AML-193 (cell line): ENCODE results near the gene MGAT5.

ENCODE experiments used
- DNase-seq, 2 experiments: peaks; one replicate each; lab custom pipeline; 2025; lab: John Stamatoyannopoulos, UW

The MGAT5 gene

DNA sequence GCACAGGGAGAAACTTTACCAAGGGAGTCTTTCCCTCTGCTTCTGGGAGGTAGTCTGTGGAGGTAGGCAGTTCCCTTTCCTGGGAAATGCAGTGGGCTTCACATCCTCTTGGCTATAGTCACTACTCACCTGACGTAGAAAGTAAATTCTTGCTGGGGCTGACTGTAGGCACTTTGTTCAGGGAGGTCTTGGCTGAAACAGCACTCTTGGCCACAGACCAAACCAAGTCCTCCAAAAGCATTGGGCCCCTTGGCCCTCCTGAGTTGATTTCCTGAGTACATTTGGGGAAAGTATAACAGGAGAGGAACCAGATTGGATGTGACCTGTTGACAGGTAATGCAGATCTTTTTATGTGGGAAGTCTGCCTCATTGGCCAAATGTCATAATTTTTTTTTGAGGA lies 108.9 kb downstream of the MGAT5 start:
- DNase-seq = no peak

GRCh38 chr2:134365356-134365755 lies 111.5 kb downstream of the MGAT5 start:
- peak; percentile 17 to 28 for DNase-seq

DNA sequence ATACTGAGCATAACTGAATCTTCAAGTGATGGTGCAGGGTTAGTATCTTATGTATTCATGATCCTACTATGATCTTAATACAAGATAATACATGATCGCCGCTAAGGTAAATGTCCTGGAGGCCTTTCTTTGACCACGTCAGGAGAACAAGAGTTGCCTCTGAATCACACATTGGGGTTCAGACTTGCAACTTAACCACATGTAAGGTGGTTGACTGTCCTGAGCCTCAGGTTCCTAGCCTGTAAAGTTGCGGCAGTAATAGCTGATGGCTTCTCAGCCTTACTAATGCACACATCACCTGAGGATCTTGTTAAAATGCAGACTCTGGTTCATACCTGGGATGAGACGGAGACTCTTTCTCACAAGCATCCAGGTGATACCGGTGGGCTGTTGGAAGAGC lies 112.5 kb downstream of the MGAT5 start:
- no peak for DNase-seq

DNA sequence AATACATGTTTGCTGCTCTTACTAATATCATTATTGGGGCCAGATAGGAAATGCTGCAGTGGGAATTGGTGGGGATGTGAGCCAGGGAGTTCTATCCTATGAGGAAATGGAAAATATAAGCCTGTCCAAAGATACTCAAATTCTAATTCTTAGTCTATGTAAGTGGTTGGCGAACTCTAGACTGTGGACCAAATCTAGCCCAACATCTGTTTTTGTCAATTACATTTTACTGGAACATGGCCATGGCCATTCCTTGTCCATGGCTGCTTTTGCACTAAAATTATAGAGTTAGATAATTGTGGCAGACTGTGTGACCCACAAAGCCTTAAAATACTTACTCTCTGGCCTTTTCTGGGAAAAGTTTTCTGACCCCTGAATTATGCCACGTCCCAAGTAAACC lies 113.3 kb downstream of the MGAT5 start:
- no peak for DNase-seq

DNA sequence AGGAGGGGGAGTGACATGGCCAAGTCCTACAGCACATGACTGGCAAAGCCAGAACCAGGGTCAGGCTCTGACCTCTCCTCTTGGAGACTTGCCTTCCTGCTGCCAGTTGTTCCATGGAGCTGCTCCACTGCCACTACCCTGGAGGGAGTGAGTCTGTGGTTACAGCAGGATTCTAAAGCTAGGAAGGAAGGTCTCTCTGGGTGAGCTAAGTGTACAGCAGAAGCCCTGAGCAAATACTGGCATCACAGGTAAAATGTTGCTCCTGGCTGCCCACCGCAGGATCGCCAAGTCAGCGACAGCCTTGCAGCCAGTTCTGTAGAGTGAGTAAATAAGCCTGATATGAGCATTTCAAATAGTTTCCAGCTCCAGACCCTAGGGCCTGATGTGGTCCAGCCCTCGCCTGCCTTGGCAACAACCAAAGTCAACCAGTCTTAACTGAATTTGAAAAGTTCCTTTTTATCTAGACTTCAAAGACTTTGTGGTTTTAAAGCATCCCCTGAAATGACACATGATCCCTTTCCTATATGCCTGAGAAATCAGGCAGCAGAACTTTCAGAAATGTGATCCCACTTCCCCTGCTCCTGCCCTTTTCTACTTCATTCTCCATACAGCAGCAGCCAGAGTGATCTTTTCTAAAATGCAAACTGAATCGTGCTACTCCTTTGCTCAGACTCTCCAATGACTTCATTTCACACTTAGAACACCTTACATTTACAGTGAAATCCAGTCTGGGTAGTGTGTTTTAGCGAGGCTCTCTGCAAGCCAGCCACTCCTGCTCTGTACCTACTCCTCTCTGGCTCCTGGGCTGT lies 114.3 kb downstream of the MGAT5 start:
- no peak for DNase-seq

DNA sequence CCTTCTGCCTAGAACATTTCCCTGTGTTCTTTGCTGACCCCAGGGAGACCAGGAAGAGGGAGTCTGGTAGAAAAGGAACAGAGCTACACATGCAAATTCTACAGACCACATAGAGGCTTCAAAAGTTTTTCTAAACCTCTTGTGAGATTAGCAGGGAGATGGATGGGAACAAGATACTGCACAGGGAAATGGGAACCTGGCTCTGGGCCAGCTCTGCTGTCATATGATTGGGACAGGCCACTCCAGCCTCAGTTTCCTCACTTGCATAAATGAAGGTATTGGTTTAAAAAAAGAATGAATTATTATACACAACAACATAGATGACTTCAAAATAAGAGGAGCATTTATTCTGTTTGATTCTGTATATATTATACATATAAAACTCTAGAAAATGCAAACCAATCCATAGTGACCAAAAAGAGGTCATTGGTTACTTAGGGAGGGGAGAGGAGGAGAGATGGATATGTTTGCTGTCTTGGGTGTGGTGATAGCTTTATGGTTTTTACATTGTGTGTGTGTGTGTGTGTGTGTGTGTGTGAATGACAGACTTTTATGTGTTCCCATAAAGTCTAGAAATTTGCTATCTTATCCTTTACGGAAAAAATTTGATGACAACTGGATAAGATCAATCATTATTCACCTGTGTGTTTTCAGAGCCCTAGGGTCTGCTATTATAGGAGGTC lies 115.5 kb downstream of the MGAT5 start:
- DNase-seq = no peak

GRCh38 chr2:134370655-134371445 lies 117.0 kb downstream of the MGAT5 start:
- DNase-seq = no peak

- no peak for DNase-seq
Measured at GRCh38 chr2:134372141-134372540, 118.3 kb downstream of the MGAT5 start.

DNA sequence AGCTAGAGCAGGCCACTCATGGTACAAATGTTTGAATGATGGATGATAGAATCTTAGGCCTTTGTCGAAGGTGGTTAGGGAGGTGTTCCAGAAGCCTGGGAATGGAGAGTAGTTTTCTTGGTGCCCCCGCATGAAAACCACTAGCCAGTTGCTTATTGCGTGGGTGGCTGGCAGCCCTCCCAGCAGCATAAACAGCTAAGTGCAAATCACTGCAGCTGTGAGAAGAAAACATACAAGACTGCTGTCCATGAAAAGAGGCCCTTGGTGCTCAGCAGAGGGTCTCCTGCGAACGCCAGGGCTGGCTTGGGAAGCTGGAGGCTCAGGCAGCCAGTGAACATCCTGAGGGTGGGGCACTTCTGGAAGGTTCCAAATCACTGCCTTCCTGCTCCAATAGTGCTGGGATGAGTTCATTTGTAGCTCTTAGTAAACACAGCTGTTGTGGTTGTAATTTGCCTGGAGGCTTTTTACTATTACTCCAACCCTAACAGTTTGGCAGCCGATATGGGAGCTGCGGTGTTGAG lies 118.8 kb downstream of the MGAT5 start:
- no peak for DNase-seq

DNA sequence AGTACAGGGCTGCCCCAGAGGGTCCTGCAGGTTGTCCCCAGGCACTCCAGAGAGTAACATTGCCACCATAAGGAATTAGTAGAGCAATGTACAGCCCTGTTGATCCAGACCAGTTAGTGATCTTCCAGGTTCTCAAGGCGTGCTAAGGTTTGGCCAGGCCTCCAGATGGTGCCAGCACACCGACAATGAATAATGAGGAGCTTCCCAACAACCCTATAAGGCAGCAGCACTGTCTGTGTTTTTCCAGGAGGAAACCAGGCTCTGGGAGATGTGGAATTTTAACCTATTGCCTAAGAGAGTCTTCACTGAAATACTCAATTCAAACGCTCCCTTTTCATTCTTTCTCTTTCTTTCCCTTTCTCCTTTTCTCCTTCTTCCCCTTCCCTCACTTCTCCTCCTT lies 122.1 kb downstream of the MGAT5 start:
- DNase-seq = peak in 1 of 2 experiments; percentile 17

GRCh38 chr2:134377730-134378129 lies 123.9 kb downstream of the MGAT5 start:
- no peak for DNase-seq

DNA sequence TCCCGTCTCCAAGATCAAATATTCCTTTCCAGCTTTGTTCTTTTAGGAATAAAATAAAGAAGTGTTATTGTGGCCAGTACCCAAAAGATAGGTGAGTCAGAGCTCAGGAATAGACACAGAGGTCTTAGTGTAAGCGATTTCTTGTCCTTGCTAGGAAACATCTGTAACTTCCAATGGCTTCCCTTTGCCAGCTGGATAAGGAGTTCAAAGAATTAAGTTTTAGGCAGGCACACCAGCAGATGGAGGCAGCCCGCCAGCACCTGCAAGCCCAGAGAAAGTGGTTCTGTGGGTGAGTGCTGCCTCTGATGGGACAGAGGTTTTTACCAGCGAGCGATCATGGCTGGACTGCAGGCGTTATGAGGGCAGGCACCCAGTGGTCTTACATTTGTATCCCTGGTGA lies 125.4 kb downstream of the MGAT5 start:
- no peak for DNase-seq

DNA sequence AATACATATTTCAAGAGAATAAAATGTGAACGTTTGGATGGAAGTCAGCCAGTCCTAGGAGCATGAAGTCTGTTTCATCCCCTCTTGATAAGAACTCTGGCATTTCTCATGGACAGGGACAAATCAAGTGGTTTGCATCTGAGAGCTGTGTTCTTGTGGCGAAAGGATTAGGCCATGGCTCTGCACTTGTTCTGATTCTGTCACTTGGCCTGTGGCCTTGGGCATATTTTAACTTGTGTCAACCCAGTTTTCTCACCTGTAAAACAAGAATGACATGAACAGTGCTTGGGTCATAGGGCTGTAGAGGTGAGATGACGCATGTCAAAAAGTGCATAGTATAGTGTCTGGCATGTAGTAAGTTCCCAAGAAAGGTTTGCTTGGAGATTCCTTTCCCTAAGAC lies 125.8 kb downstream of the MGAT5 start:
- no peak for DNase-seq

DNA sequence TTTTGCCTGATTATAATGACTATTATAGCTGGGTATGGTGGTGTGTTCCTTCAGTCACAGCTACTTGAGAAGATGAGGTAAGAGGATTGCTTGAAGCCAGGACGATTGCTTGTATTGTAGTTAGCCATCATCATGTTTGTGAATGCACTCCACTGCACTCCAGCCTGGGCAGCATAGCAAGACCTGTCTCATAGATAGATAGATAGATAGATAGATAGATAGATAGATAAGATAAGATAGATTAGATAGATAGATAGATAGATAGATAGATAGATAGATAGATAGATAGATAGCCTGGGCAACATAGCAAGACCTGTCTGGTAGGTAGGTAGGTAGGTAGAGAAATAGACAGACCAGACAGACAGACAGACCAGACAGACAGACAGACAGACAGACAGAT lies 127.3 kb downstream of the MGAT5 start:
- no peak for DNase-seq

DNA sequence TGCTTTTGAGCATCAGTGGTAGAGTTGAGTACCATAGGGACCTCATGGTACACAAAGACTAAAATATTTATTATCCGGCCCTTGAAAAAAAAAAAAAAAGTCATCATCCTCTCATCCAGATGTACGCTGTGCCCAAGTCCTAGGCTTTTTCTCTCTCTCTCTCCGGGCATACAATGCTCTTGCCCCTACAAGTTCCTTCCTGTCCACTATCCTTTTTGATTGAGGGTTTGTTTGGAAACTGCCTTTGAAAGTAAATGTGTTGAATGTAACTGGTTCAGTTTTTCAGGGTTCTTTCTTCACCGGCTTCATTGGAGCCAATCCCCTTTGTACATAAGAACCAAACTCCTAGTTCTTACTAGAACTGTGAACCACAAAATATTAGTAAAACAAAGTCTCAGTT lies 130.3 kb downstream of the MGAT5 start:
- DNase-seq = no peak

GRCh38 chr2:134385195-134385594 lies 131.3 kb downstream of the MGAT5 start:
- DNase-seq = no peak

- DNase-seq = no peak
Measured at GRCh38 chr2:134386310-134386709, 132.4 kb downstream of the MGAT5 start.

GRCh38 chr2:134389381-134389780 lies 135.5 kb downstream of the MGAT5 start:
- no peak for DNase-seq

GRCh38 chr2:134391751-134392160 lies 137.9 kb downstream of the MGAT5 start:
- no peak for DNase-seq

DNA sequence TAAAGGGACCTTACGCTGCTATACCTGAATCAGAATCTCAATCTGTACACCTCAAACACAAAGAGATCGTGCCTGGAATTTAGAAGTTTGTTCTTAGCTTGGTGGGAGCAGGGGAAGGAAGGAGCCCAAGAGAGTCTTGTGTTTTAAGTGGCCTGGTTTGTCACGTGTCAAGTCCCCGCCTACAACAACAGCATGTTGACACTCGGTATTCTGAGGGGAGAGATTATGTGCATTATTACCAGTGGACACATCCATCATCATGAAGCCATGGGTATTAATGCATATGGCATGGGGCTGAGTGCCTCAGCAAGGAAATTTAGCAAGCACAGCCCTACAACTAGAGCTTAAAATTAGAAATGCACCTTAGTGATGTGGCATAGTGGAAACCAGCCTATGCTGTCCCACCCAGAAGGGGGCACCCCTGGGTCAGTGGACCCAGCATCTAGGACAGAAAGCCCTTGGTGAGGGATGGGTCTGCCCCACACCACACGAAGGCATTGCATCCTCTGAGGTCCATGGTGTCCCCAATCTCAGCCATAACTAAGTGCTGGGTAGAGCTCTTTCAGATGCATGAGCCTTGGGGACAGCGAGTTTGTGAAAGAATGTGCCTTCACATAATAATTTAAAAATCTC lies 138.7 kb downstream of the MGAT5 start:
- no peak for DNase-seq

DNA sequence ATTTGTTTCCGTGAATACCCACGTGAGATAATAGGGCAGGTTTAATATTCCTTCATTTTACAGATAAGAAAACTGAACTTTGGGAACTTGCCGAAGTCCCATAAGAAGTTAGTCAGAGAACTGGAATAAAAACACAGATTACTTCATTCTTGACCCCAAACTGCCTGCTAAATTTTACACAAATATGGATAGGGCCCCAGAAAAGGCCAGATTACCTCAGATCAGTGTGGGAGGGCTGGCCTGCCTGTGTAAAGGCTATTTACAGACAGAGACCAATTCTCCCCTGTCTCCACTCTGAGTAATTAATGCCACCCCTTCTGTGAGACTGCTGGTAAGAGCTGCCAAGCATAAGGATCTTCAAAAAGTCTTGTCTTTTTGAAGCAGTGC lies 139.2 kb downstream of the MGAT5 start:
- no peak for DNase-seq

GRCh38 chr2:134395779-134396178 lies 141.9 kb downstream of the MGAT5 start:
- DNase-seq = peak; percentile 60 to 66
